CD4-positive, alpha-beta T cell treated with Interleukin-6 for 4 hours (primary cell): ENCODE data around the gene SLC38A3.
"Not testable (repeated sequence)": the region's sequence is repeated elsewhere in the genome, so short reads cannot be mapped to it uniquely, and the experiment has no call there.

Source experiments
- DNase-seq: peaks from one replicate; pipeline ENCODE4 v3.0.0-alpha.2; 2020; ENCODE audit warnings: mixed read lengths

The SLC38A3 gene

GRCh38 chr3:50211930-50212329, 6.9 kb downstream of the SLC38A3 start:
- DNase-seq: no peak

- no peak for DNase-seq
Observed at GRCh38 chr3:50212502-50212901, 7.4 kb downstream of the SLC38A3 start.

GRCh38 chr3:50212971-50213370, 7.9 kb downstream of the SLC38A3 start:
- DNase-seq: no peak

GRCh38 chr3:50213373-50213772, 8.3 kb downstream of the SLC38A3 start:
- no peak for DNase-seq

- no peak for DNase-seq
Observed at GRCh38 chr3:50214824-50215223, 9.8 kb downstream of the SLC38A3 start.

- DNase-seq: no peak
Observed at GRCh38 chr3:50215529-50215928, 10.5 kb downstream of the SLC38A3 start.

GRCh38 chr3:50217681-50218080, 12.6 kb downstream of the SLC38A3 start:
- no peak for DNase-seq

GRCh38 chr3:50218448-50218847, 13.4 kb downstream of the SLC38A3 start:
- no peak for DNase-seq

GRCh38 chr3:50219285-50219684, 14.2 kb downstream of the SLC38A3 start:
- no peak for DNase-seq

GRCh38 chr3:50220109-50220508, 15.0 kb downstream of the SLC38A3 start:
- no peak for DNase-seq

- DNase-seq: no peak
Observed at GRCh38 chr3:50221051-50221410, 16.0 kb downstream of the SLC38A3 start.

- DNase-seq: no peak
Observed at GRCh38 chr3:50221411-50222168, 16.5 kb downstream of the SLC38A3 start.

GRCh38 chr3:50222169-50222528, 17.1 kb downstream of the SLC38A3 start:
- DNase-seq: no peak

GRCh38 chr3:50224639-50225038, 19.6 kb downstream of the SLC38A3 start:
- no peak for DNase-seq

- peak; percentile 46 for DNase-seq
Observed at GRCh38 chr3:50226888-50227389, 21.9 kb downstream of the SLC38A3 start.

- DNase-seq: peak; percentile 94
Observed at GRCh38 chr3:50227390-50228183, 22.5 kb downstream of the SLC38A3 start.

- DNase-seq: not testable (repeated sequence)
Observed at GRCh38 chr3:50228184-50228763, 23.2 kb downstream of the SLC38A3 start.

GRCh38 chr3:50229490-50229889, 24.4 kb downstream of the SLC38A3 start:
- DNase-seq: no peak

- DNase-seq: no peak
Observed at GRCh38 chr3:50230104-50230793, 25.2 kb downstream of the SLC38A3 start.

GRCh38 chr3:50230794-50231125, 25.7 kb downstream of the SLC38A3 start:
- DNase-seq: no peak

GRCh38 chr3:50231581-50231980, 26.5 kb downstream of the SLC38A3 start:
- DNase-seq: no peak

- DNase-seq: no peak
Observed at GRCh38 chr3:50232303-50232702, 27.2 kb downstream of the SLC38A3 start.

GRCh38 chr3:50233176-50233575, 28.1 kb downstream of the SLC38A3 start:
- no peak for DNase-seq
